ENCODE results near the gene PCGF3.

DNA sequence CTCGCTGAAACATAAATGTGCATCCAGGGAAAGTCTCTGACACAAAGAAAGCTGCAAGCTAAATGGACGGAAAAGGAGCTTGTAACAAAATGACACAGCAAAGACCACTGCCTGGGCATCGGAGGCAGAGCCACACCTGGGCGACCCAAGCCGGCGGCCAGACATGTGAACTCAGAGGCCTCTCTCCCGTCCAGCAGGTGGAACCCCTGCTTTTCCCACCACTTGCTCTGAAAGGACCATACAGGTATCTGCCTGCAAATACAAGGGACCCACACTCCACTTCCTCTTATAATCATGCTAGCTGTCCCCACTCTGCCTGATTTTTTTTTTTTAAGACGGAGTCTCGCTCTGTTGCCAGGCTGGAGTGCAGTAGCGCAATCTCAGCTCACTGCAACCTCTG, 108.3 kb downstream of the PCGF3 start:
- TF ChIP-seq, protein P1, sequence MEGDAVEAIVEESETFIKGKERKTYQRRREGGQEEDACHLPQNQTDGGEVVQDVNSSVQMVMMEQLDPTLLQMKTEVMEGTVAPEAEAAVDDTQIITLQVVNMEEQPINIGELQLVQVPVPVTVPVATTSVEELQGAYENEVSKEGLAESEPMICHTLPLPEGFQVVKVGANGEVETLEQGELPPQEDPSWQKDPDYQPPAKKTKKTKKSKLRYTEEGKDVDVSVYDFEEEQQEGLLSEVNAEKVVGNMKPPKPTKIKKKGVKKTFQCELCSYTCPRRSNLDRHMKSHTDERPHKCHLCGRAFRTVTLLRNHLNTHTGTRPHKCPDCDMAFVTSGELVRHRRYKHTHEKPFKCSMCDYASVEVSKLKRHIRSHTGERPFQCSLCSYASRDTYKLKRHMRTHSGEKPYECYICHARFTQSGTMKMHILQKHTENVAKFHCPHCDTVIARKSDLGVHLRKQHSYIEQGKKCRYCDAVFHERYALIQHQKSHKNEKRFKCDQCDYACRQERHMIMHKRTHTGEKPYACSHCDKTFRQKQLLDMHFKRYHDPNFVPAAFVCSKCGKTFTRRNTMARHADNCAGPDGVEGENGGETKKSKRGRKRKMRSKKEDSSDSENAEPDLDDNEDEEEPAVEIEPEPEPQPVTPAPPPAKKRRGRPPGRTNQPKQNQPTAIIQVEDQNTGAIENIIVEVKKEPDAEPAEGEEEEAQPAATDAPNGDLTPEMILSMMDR (conservative IDR thresholded peaks at IDR 0.05; ENCODE audit: low read depth, low read length) = no peak
- no peak for TF ChIP-seq EZH2 (IDR thresholded peaks at IDR 0.05; ENCODE audit: borderline replicate concordance, low read depth, low read length, poor library complexity, severe bottlenecking)

Measured in A673 (cell line).